ENCODE measurements around the gene MFAP2. TPM values are rescaled to one million over a fixed set of nuclear protein-coding genes. Genes with fewer than 3 reads are reported as not detected.

MFAP2 gene, protein sequence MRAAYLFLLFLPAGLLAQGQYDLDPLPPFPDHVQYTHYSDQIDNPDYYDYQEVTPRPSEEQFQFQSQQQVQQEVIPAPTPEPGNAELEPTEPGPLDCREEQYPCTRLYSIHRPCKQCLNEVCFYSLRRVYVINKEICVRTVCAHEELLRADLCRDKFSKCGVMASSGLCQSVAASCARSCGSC
- total RNA-seq: 170 and 174 TPM in 2 replicates
- long read RNA-seq, partial matches to known transcripts: 0 of 8 reads
- long read RNA-seq, other reads (novel, unspliced or antisense): 5 of 8 reads

- H3K4me1 Mint-ChIP-seq (ENCODE audit: low read depth): peaks cover 10% of the 10 kb centered on the region
- H3K9me3 Mint-ChIP-seq (ENCODE audit: low read depth): no peaks in the 10 kb centered on the region
- peak within 1 kb of the TSS; percentile 95 for H3K27ac Mint-ChIP-seq
- TF ChIP-seq, protein P1, sequence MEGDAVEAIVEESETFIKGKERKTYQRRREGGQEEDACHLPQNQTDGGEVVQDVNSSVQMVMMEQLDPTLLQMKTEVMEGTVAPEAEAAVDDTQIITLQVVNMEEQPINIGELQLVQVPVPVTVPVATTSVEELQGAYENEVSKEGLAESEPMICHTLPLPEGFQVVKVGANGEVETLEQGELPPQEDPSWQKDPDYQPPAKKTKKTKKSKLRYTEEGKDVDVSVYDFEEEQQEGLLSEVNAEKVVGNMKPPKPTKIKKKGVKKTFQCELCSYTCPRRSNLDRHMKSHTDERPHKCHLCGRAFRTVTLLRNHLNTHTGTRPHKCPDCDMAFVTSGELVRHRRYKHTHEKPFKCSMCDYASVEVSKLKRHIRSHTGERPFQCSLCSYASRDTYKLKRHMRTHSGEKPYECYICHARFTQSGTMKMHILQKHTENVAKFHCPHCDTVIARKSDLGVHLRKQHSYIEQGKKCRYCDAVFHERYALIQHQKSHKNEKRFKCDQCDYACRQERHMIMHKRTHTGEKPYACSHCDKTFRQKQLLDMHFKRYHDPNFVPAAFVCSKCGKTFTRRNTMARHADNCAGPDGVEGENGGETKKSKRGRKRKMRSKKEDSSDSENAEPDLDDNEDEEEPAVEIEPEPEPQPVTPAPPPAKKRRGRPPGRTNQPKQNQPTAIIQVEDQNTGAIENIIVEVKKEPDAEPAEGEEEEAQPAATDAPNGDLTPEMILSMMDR (IDR thresholded peaks at IDR 0.05; ENCODE audit: unreplicated experiment): no peak
- H3K36me3 Mint-ChIP-seq (ENCODE audit: insufficient read depth): peaks cover 6% of the 10 kb centered on the region
- peak within 1 kb of the TSS; percentile 80 for H3K4me3 Mint-ChIP-seq (ENCODE audit: low read depth)
- peak; percentile 37 for DNase-seq (ENCODE audit: low spot score, unreplicated experiment)
- H3K27me3 Mint-ChIP-seq: peaks cover 7% of the 10 kb centered on the region
Observed at GRCh38 chr1:16980473-16981268, at the start of gene MFAP2. TSS of gene MFAP2 (minus strand) at chr1:16980620. CDS start at chr1:16978273, 2,347 bp downstream.

DNA sequence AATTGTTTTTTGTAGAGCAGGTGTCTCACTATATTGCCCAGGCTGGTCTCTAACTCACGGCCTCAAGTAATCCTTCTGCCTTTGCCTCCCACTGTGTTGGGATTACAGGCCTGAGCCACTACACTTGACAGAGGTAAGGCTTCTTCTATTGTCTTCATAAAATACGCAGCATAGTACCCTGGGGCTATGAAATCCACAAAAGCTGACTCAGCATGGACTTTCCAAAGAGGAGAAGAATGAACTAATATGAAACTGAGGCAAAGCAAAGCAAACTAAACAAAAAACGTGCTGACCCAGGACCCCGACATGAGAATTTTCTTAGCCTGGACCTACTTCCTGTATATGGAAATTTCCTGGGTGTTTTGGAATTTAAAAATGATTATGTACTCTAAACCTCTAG, 49.8 kb upstream of the MFAP2 start:
- Mint-ChIP-seq H3K4me1 (ENCODE audit: low read depth) (no peaks in the 10 kb centered on the region), H3K36me3 (ENCODE audit: insufficient read depth) (peaks cover 7% of the 10 kb centered on the region), H3K27ac (no peak overlapping the region), H3K9me3 (ENCODE audit: low read depth) (no peaks in the 10 kb centered on the region), H3K27me3 (no peaks in the 10 kb centered on the region), H3K4me3 (ENCODE audit: low read depth) (no peak overlapping the region)
- no peak for DNase-seq (ENCODE audit: low spot score, unreplicated experiment)
- TF ChIP-seq, protein P1 (IDR thresholded peaks at IDR 0.05; ENCODE audit: unreplicated experiment): no peak

GRCh38 chr1:17028662-17029188, 48.3 kb upstream of the MFAP2 start:
- Mint-ChIP-seq H3K36me3 (ENCODE audit: insufficient read depth) (peaks cover 10% of the 10 kb centered on the region), H3K4me1 (ENCODE audit: low read depth) (no peaks in the 10 kb centered on the region), H3K9me3 (ENCODE audit: low read depth) (no peaks in the 10 kb centered on the region), H3K4me3 (ENCODE audit: low read depth) (no peak overlapping the region), H3K27ac (no peak overlapping the region), H3K27me3 (no peaks in the 10 kb centered on the region)
- no peak for DNase-seq (ENCODE audit: low spot score, unreplicated experiment)
- TF ChIP-seq, protein P1 (IDR thresholded peaks at IDR 0.05; ENCODE audit: unreplicated experiment): no peak

- no peak for DNase-seq (ENCODE audit: low spot score, unreplicated experiment)
- Mint-ChIP-seq H3K4me3 (ENCODE audit: low read depth) (no peak overlapping the region), H3K9me3 (ENCODE audit: low read depth) (no peaks in the 10 kb centered on the region), H3K4me1 (ENCODE audit: low read depth) (no peaks in the 10 kb centered on the region), H3K36me3 (ENCODE audit: insufficient read depth) (peaks cover 12% of the 10 kb centered on the region), H3K27me3 (no peaks in the 10 kb centered on the region), H3K27ac (no peak overlapping the region)
- TF ChIP-seq, protein P1 (IDR thresholded peaks at IDR 0.05; ENCODE audit: unreplicated experiment): no peak
Observed at GRCh38 chr1:17027900-17028299, 47.5 kb upstream of the MFAP2 start.

DNA sequence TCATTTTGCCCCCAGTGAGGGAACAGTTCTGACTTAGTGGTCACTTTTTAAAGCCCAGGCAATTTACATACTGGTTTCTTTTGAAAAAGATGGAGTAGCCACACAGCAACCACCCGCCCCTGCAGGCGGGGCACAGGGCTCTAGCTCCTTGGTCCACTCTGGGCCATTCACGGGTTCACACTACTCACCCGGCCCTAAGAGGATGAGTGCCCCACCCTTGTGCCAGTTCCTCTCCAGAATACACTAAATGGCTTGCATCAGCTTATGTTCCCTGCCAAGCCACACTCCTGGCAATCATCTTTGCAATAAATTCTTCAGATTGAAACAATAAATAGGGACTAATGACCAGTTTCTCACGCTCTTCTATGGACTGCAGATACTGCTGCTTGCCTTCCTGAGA, 47.0 kb upstream of the MFAP2 start:
- peaks cover 12% of the 10 kb centered on the region for H3K36me3 Mint-ChIP-seq (ENCODE audit: insufficient read depth)
- TF ChIP-seq, protein P1 (IDR thresholded peaks at IDR 0.05; ENCODE audit: unreplicated experiment): no peak
- H3K4me3 Mint-ChIP-seq (ENCODE audit: low read depth): no peak overlapping the region
- H3K27me3 Mint-ChIP-seq: no peaks in the 10 kb centered on the region
- H3K27ac Mint-ChIP-seq: no peak overlapping the region
- no peaks in the 10 kb centered on the region for H3K9me3 Mint-ChIP-seq (ENCODE audit: low read depth)
- no peak for DNase-seq (ENCODE audit: low spot score, unreplicated experiment)
- H3K4me1 Mint-ChIP-seq (ENCODE audit: low read depth): no peaks in the 10 kb centered on the region

Data from progenitor cell of endocrine pancreas (in vitro differentiated cells).